OCI-LY3 (cell line): Measurements from ENCODE around the gene PTPN1.

Experiments
- EZH2phosphoT487 ChIP-seq: fragments of 200-600 bp; shearing (Covaris generic); IDR thresholded peaks from 2 replicates; pipeline ENCODE4 v1.6.1; 2018; ENCODE audit warnings: antibody characterized with exemption, mixed run types, low read depth
- TF ChIP-seq, protein P1 (sequence below): fragments of 200-600, 300-600 bp; sonication (generic); IDR thresholded peaks from 2 replicates; pipeline ENCODE4 v1.5.1; 2014; ENCODE audit warnings: antibody characterized with exemption, low read length, low read depth

DNA sequence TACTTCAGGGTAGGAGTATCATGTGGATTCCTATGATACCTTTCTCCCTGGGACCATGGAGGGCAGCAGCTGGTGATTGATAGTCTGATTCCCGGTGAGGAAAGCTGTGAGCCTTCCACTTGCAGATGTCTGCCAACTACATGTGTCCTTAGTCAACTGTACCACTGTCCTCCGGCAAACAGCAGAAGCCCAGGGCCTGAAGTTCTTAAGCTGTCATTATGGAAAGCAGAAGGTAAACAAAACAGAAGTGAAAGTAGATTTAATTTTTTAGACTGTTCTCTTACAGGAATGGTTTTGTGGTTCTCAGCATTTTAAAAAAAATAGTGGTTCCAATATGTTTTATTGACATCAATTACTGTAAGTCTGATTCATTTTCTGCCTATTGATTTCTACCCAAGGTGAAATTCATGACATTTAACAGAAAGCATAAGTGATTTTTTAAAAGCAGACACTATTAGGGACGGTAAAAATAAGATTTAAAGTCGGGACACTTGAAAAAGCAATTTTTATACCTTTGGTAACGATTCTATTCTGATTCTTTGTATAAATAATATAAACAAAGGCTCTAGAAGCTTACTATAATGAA, 36.6 kb downstream of the PTPN1 start:
- TF ChIP-seq, protein P1, sequence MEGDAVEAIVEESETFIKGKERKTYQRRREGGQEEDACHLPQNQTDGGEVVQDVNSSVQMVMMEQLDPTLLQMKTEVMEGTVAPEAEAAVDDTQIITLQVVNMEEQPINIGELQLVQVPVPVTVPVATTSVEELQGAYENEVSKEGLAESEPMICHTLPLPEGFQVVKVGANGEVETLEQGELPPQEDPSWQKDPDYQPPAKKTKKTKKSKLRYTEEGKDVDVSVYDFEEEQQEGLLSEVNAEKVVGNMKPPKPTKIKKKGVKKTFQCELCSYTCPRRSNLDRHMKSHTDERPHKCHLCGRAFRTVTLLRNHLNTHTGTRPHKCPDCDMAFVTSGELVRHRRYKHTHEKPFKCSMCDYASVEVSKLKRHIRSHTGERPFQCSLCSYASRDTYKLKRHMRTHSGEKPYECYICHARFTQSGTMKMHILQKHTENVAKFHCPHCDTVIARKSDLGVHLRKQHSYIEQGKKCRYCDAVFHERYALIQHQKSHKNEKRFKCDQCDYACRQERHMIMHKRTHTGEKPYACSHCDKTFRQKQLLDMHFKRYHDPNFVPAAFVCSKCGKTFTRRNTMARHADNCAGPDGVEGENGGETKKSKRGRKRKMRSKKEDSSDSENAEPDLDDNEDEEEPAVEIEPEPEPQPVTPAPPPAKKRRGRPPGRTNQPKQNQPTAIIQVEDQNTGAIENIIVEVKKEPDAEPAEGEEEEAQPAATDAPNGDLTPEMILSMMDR, result no peak
- no peak for TF ChIP-seq EZH2phosphoT487
